BLaER1 (cell line): Measurements from ENCODE around the gene ZNF543.

ENCODE experiments used
- H3K27ac ChIP-seq: shearing (Covaris generic); formaldehyde crosslinking; 2 replicates; pipeline ENCODE4 v1.8.1; 2022
- H3K27me3 ChIP-seq: shearing (Covaris generic); formaldehyde crosslinking; 2 replicates; pipeline ENCODE4 v1.8.1; 2022
- H3K36me3 ChIP-seq: shearing (Covaris generic); formaldehyde crosslinking; 2 replicates; pipeline ENCODE4 v1.8.1; 2022
- H3K4me1 ChIP-seq: shearing (Covaris generic); formaldehyde crosslinking; 2 replicates; pipeline ENCODE4 v1.8.1; 2022
- H3K4me2 ChIP-seq: shearing (Covaris generic); formaldehyde crosslinking; 2 replicates; pipeline ENCODE4 v1.8.1; 2022
- H3K4me3 ChIP-seq: shearing (Covaris generic); formaldehyde crosslinking; 2 replicates; pipeline ENCODE4 v1.8.1; 2022
- H3K9ac ChIP-seq: shearing (Covaris generic); formaldehyde crosslinking; 2 replicates; pipeline ENCODE4 v1.8.1; 2022
- H3K9me3 ChIP-seq: shearing (Covaris generic); formaldehyde crosslinking; 2 replicates; pipeline ENCODE4 v1.8.1; 2022
- H4K20me1 ChIP-seq: shearing (Covaris generic); formaldehyde crosslinking; 2 replicates; pipeline ENCODE4 v1.8.1; 2022
- Cebpa-rat ChIP-seq: shearing (Covaris generic); IDR thresholded peaks from 2 replicates; pipeline ENCODE4 v1.8.1; 2022

Gene ZNF543

GRCh38 chr19:57288373-57288772 lies 31.9 kb upstream of the ZNF543 start:
- Histone ChIP-seq H3K9me3 (peaks cover 44% of the 10 kb centered on the region), H3K36me3 (peaks cover 100% of the 10 kb centered on the region), H3K4me3 (no peak overlapping the region), H3K27me3 (no peaks in the 10 kb centered on the region), H3K4me2 (no peak overlapping the region), H4K20me1 (peaks cover 100% of the 10 kb centered on the region), H3K4me1 (no peaks in the 10 kb centered on the region), H3K27ac (no peak overlapping the region), H3K9ac (no peak overlapping the region)
- no peak for TF ChIP-seq Cebpa-rat

GRCh38 chr19:57290970-57291369 lies 29.3 kb upstream of the ZNF543 start:
- Histone ChIP-seq H4K20me1 (peaks cover 100% of the 10 kb centered on the region), H3K9me3 (peaks cover 62% of the 10 kb centered on the region), H3K27ac (no peak overlapping the region), H3K9ac (no peak overlapping the region), H3K27me3 (no peaks in the 10 kb centered on the region), H3K4me1 (no peaks in the 10 kb centered on the region), H3K4me3 (no peak overlapping the region), H3K4me2 (no peak overlapping the region), H3K36me3 (peaks cover 99% of the 10 kb centered on the region)
- no peak for TF ChIP-seq Cebpa-rat

- peaks cover 62% of the 10 kb centered on the region for H3K9me3 ChIP-seq
- H3K4me1 ChIP-seq, result no peaks in the 10 kb centered on the region
- no peak overlapping the region for H3K9ac ChIP-seq
- peaks cover 99% of the 10 kb centered on the region for H3K36me3 ChIP-seq
- H3K4me3 ChIP-seq, result no peak overlapping the region
- H3K4me2 ChIP-seq, result no peak overlapping the region
- no peak for TF ChIP-seq Cebpa-rat
- H3K27me3 ChIP-seq, result no peaks in the 10 kb centered on the region
- peaks cover 100% of the 10 kb centered on the region for H4K20me1 ChIP-seq
- no peak overlapping the region for H3K27ac ChIP-seq
Observed at GRCh38 chr19:57292547-57292946, 27.7 kb upstream of the ZNF543 start.

GRCh38 chr19:57293719-57294118 lies 26.6 kb upstream of the ZNF543 start:
- Histone ChIP-seq H3K9me3 (peaks cover 62% of the 10 kb centered on the region), H3K9ac (no peak overlapping the region), H3K4me2 (no peak overlapping the region), H4K20me1 (peaks cover 100% of the 10 kb centered on the region), H3K27ac (no peak overlapping the region), H3K4me1 (no peaks in the 10 kb centered on the region), H3K36me3 (peaks cover 99% of the 10 kb centered on the region), H3K4me3 (no peak overlapping the region), H3K27me3 (no peaks in the 10 kb centered on the region)
- no peak for TF ChIP-seq Cebpa-rat

- peaks cover 73% of the 10 kb centered on the region for H3K36me3 ChIP-seq
- no peak overlapping the region for H3K9ac ChIP-seq
- H4K20me1 ChIP-seq, result peaks cover 88% of the 10 kb centered on the region
- H3K4me3 ChIP-seq, result no peak overlapping the region
- no peak overlapping the region for H3K27ac ChIP-seq
- H3K4me1 ChIP-seq, result peaks cover 6% of the 10 kb centered on the region
- H3K9me3 ChIP-seq, result no peaks in the 10 kb centered on the region
- TF ChIP-seq Cebpa-rat, result no peak
- no peak overlapping the region for H3K4me2 ChIP-seq
- H3K27me3 ChIP-seq, result no peaks in the 10 kb centered on the region
Observed at GRCh38 chr19:57302020-57302465, 18.2 kb upstream of the ZNF543 start.

GRCh38 chr19:57302727-57303401 lies 17.4 kb upstream of the ZNF543 start:
- Histone ChIP-seq H3K4me2 (no peak overlapping the region), H3K9me3 (no peaks in the 10 kb centered on the region), H3K36me3 (peaks cover 65% of the 10 kb centered on the region), H3K9ac (no peak overlapping the region), H3K27ac (no peak overlapping the region), H3K4me3 (no peak overlapping the region), H3K4me1 (peaks cover 6% of the 10 kb centered on the region), H4K20me1 (peaks cover 82% of the 10 kb centered on the region), H3K27me3 (no peaks in the 10 kb centered on the region)
- TF ChIP-seq Cebpa-rat, result no peak

- TF ChIP-seq Cebpa-rat, result no peak
- Histone ChIP-seq H3K4me3 (no peak overlapping the region), H4K20me1 (peaks cover 63% of the 10 kb centered on the region), H3K36me3 (peaks cover 43% of the 10 kb centered on the region), H3K4me1 (peaks cover 6% of the 10 kb centered on the region), H3K27me3 (no peaks in the 10 kb centered on the region), H3K4me2 (no peak overlapping the region), H3K9ac (no peak overlapping the region), H3K27ac (no peak overlapping the region), H3K9me3 (no peaks in the 10 kb centered on the region)
Observed at GRCh38 chr19:57305056-57305455, 15.2 kb upstream of the ZNF543 start.

- no peaks in the 10 kb centered on the region for H3K9me3 ChIP-seq
- no peak overlapping the region for H3K4me3 ChIP-seq
- H4K20me1 ChIP-seq, result peaks cover 36% of the 10 kb centered on the region
- no peaks in the 10 kb centered on the region for H3K27me3 ChIP-seq
- no peak for TF ChIP-seq Cebpa-rat
- H3K27ac ChIP-seq, result no peak overlapping the region
- H3K4me1 ChIP-seq, result no peaks in the 10 kb centered on the region
- peaks cover 9% of the 10 kb centered on the region; the same call in 1 of the 2 replicates for H3K36me3 ChIP-seq
- H3K9ac ChIP-seq, result no peak overlapping the region
- no peak overlapping the region for H3K4me2 ChIP-seq
Observed at GRCh38 chr19:57308514-57308913, 11.8 kb upstream of the ZNF543 start.

- Histone ChIP-seq H3K36me3 (0 out of 2 replicates have a peak, but pooled peaks cover 1% of the 10 kb centered on the region), H3K9ac (no peak overlapping the region), H3K4me1 (no peaks in the 10 kb centered on the region)
Observed at GRCh38 chr19:57310792-57311191, 9.5 kb upstream of the ZNF543 start.

GRCh38 chr19:57314146-57314545 lies 6.1 kb upstream of the ZNF543 start:
- Histone ChIP-seq H4K20me1 (no peaks in the 10 kb centered on the region), H3K4me3 (no peak overlapping the region), H3K9ac (no peak overlapping the region), H3K27ac (no peak overlapping the region), H3K9me3 (no peaks in the 10 kb centered on the region), H3K4me2 (no peak overlapping the region), H3K36me3 (no peaks in the 10 kb centered on the region), H3K27me3 (no peaks in the 10 kb centered on the region), H3K4me1 (no peaks in the 10 kb centered on the region)
- TF ChIP-seq Cebpa-rat, result no peak

More at GRCh38 chr19:57310792-57311191, 9.5 kb upstream of the ZNF543 start:
- Histone ChIP-seq H3K9me3 (no peaks in the 10 kb centered on the region), H4K20me1 (peaks cover 13% of the 10 kb centered on the region; the same call in 1 of the 2 replicates), H3K4me2 (no peak overlapping the region), H3K4me3 (no peak overlapping the region), H3K27me3 (no peaks in the 10 kb centered on the region), H3K27ac (no peak overlapping the region)
- TF ChIP-seq Cebpa-rat, result no peak
